NAMALWA (cell line): Measurements from ENCODE around the gene SYT13.

Experiments
- DNase-seq: peaks from one replicate; pipeline ENCODE4 v3.0.0-alpha.2; 2015; ENCODE audit warnings: low spot score

SYT13 gene, protein sequence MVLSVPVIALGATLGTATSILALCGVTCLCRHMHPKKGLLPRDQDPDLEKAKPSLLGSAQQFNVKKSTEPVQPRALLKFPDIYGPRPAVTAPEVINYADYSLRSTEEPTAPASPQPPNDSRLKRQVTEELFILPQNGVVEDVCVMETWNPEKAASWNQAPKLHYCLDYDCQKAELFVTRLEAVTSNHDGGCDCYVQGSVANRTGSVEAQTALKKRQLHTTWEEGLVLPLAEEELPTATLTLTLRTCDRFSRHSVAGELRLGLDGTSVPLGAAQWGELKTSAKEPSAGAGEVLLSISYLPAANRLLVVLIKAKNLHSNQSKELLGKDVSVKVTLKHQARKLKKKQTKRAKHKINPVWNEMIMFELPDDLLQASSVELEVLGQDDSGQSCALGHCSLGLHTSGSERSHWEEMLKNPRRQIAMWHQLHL

DNA sequence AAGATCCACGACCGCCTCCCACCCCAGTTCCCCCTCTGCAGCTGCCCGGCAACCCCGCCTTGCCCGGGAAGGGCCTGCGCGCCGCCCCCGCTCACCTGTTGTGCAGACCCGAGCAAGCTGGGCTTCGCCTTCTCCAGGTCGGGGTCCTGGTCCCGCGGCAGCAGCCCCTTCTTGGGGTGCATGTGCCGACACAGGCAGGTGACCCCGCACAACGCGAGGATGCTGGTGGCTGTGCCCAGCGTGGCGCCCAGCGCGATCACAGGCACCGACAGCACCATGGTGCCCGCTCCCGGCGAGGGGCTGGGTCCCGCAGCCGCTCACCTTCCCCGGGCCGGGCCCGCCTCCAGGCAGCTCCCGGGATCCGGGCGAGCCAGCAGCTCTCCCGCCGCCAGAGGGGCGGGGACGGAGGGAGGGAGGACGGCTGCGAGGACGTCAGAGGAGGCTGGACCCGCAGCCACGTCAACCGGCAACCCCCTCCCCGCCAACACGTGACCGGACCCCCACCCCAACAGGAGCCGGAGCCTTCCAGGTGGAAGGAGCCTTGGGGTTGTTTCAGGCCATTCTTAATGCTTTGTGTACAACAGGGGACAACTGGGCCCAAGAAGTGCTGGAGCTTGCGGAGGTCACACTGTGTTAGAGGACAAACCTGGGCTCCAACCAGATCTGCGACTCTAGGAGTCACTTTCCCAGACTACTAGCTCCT is at the start of gene SYT13:
TSS of gene SYT13 (minus strand) at position 412 of the 703 bp plus-strand sequence. CDS start at position 278, 134 bp downstream.
- no peak for DNase-seq

DNA sequence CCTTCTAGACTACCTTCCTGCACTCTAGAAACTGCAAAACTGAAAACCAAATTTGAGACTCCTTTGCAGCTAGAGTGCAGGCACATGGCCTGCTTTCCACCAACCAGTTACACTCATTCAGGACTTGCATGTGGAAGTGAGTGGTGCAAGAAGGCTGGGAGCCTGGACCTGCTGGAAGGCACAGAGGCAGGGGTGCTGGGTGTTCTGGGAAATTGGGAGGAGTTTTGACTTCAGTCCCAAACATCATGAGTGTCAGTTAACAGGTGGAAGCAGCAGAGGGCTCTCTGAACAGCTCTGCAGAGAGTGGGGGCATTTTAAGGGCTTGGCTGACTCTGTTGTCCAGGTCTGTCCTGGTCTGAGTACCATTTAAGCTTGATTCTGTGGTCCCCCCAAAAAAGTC is 49.3 kb upstream of the SYT13 start:
- DNase-seq: no peak

DNA sequence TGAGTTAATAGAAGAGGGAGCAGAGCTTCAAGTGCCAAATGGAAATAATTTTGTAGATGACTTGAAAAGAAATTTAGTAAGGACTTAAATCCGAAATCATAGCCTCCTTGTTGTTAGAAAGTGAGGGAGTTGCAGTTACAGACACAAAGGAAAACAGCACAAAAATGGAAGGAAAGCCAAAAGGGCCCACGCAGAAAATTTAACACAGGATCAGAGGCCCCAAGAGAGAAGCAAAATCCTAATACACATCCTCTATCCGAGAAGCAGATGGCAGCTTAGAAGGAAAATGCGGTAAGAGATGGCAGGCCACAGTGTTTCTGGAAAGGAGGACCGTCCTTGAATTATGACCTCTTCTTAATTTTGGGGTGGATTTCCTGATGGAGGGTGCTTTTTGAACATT is 48.7 kb upstream of the SYT13 start:
- DNase-seq: no peak

DNA sequence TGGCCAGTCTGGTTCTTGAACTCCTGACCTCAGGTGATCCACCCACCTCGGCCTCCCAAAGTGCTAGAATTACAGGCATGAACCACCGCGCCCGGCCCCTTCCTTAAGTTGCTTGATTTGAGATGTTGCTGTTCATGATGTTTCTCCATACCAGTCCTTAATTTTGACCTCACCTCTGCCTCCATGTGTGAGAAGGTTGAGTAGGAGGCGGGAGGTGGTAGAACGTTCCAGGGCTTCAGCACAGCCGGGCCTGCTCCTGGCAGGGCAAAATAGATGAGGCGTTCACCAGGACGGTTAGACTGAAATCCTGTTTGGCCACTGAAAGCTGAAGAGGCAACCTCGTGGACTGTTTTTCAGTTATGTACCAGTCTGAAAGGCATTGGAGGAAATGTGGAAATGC is 48.3 kb upstream of the SYT13 start:
- DNase-seq: no peak

DNA sequence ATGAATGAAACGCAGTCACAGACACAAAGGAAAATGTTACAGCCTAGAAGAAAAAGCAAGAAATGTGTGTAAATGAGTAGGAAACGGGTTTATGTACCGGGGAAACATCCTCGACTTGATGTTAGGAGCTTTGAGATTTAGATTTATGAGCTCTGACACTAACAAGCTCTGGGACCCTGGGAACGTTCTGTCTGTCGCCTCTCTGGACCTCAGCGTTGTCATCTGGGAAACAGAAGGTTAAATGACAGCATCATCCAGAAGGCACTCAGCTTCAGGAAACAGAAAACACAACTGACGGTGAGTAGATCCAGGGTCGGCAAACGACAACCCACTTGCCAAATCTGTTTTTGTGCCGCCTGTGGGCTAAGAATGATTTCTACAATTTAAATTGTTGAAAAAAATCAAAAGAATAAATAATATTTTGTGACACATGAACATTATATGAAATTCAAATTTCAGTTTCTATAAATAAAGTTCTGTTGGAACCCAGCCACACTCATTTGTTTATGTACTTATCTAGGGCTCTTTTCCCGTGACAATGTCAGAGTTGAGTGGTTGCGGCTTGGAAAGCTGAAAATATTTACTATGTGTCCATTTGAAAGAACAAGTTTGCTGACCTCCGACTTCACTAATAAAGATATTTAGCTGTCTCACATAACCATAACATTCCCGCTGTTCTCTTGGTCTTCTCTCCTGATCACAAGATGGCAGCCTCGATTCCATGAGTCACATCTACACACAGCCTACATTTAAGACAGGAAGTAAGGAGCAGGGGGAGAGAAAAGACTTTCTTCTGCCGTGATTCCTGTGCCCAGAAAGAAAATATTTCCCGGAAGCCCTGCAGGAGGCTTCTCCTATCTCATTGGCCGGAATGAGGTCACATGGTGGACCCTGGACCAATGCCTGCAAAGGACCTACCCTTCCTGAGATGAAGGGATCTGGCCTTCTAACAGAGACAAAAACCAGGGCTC is 47.1 kb upstream of the SYT13 start:
- peak; percentile 73 for DNase-seq

DNA sequence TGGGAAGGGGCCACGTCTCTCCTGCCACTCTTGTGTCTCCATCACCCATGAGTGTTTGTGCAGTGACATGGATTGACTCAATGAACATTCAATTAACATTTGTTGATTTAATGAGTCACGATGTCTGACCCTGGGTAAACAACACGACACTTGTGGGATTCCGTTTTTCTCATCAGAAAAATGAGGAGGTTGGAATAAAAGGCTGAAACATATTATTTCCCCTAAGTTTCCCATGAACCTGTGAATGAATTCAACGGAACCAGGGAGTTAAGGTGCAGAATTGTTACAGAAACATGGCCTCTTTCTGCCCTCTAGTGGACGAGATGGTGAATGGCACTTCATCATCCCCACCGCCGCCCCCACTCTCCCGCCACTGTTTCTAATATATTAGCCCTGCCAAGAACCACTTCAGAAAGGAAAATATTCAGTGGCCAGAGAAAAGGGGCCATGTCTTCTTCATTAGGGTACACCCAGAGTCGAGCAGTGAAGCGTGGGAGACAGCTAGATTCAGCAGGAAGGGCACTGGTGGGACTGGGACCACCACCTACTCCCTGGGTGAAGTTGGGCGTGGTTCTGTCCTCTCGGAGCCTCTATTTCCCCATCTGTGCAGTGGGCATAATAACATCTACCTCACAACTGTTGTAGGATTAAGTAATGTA is 46.3 kb upstream of the SYT13 start:
- peak; percentile 66 for DNase-seq

DNA sequence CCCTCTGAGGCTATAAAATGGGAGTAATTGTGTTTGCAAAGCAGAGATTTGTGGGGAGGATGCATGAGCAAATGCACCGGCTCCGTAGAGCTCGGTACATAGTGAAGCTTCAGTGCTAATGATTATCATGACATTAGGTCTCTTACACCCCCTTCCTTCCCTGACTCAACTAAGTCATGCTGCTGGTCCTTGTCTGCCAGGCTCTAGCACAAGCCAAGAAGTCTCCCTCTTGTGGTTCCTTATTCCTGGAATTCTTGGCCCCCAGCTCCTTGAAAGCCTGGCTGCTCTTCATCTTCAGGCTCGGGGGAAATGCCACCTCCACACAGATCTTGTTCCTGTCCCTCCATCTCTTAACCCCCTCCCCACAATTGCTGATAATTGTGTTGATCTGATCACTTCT is 45.7 kb upstream of the SYT13 start:
- no peak for DNase-seq

DNA sequence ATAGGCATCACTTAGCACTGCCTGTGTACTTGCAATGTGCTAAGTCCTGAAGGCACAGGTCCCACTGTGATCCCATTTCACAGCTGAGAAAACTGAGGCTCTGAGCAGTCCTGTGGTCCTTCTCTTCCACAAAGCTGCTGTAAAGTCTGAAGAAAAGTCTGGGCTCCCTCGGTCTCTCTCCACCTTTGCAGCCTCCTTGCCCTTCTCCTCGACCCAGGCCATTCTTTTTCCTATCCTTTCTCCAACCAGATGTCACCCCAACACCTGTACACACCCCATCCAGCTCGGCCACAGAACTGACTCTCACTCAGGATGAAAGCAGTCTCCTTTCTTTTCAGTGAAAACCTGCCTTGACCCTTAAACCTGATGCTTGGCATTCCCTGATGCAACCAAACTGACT is 42.6 kb upstream of the SYT13 start:
- DNase-seq: no peak

DNA sequence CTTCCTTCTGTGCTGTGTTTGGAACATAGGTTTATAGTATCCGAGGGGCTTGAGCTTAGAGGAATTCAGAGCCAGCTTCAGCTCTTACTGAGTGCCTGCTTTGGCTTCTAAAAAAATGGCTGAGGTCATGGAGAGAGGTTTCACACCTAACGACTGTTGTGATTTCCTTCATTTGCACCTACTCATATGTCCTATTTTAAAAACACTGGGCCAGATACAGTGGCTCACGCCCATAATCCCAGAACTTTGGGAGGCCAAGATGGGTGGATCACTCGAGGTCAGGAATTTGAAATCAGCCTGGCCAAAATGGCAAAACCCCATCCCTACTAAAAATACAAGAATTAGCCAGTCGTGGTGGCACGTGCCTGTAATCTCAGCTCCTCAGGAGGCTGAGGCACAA is 38.3 kb upstream of the SYT13 start:
- DNase-seq: no peak

DNA sequence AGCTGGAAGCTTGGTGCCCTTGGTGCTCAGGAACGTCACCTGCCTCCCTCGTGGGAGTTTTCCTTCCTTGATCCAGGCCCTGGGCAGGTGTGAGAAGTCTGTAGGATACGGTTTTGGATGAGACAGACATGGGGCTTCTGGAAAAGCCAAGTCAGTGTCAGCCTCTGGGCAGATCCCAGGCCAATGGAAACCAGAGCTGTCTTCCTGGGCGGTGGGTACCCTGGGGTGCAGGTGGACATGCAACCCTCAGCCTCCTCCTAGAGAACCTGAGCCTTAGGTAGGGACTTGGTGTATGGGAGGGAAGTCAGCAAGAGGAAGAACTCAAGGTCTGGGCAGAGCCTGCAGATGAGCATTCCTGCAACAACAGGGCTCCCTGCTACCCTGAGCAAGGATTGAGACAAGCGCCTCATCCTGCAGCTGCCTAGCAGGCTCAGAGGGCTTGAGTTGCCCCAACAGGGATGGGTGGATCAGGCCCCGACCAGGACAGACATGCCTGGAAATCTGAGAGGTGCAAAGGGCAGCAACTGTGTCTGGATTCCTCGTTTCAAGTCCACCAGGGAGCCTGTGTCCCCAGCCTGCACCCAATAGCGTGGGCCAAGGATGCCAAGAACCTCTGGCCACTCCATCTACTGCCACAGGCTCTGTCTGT is 37.6 kb upstream of the SYT13 start:
- DNase-seq: no peak

DNA sequence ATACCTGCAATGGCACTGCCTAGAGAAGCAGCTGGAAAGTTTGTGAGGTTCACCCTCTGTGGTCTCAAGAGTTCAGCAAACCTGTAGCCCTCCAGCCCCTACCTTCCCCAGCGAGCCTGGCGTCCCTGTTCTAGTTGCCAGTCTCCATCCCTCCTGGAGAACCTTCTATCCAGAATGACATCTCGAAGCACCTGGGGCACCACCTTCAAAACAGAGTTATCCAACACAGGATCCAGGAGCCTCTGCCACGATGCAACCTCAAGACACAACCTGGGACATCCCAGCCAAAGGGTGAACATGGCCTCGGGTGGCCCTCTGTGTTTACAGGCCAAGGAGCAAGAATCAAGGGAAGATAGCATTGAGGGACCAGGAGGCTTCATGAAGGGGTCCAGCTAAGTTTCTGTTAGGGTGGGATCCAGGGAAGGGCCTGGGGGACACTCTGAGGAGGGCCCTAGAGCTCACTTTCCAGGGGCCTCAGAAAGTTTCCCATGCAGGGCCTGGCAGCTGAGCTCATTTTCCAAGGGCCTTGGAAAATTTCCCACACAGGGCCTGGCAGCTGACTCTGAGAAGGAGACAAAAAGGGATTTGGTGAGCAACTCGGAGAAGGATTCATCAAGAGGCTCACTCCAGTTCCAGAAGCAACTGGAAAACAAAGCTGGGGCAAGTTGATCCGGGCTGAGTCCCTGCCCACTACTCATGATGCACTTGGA is 36.9 kb upstream of the SYT13 start:
- no peak for DNase-seq

DNA sequence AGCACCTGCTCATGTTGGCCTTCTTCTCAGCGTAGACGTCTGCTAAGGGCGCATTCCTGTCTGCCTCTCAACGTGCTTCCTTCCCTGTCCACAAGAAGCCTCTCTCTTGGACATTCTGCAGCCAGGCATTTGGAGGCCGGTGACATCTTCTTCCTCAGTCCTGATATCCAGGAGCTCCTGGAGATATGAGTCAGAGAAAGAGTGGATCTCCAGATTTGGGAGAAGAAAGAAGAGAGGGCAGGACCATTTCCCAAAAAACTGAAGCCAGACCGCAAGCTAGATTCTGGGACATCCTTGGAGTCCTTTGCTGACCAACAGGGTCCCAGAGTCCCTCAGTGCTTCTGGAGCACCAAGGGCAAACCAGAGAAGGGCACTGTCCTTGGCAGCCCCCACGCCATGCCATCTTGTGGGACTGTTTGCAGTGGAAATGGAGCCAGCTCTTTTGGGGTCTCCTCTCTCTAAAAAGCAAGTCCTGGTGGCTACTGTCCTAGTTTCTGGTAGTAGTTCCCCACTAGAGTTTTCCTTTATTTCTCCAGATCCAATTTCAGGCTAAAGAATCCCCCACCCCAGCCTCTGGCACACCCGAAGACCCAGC is 36.1 kb upstream of the SYT13 start:
- DNase-seq: no peak

DNA sequence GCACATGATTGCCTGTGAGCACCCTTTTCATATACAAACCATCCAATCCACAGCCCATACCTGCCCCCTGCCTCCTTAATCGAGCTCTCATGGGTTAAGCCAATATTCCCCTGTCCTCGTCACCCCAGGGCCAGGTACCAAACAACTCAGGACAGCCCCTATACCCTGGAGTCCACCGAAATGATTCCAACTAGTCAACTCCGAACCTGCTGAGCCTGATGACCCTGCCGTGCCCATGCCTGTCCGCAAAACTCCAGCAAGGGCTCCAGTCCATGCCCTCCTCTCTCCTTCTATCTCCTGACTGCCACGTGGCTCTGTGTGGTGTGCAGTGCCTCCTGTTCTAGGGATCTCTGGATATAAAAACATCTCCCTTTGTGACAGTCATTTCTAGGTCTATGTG is 35.5 kb upstream of the SYT13 start:
- DNase-seq: no peak

DNA sequence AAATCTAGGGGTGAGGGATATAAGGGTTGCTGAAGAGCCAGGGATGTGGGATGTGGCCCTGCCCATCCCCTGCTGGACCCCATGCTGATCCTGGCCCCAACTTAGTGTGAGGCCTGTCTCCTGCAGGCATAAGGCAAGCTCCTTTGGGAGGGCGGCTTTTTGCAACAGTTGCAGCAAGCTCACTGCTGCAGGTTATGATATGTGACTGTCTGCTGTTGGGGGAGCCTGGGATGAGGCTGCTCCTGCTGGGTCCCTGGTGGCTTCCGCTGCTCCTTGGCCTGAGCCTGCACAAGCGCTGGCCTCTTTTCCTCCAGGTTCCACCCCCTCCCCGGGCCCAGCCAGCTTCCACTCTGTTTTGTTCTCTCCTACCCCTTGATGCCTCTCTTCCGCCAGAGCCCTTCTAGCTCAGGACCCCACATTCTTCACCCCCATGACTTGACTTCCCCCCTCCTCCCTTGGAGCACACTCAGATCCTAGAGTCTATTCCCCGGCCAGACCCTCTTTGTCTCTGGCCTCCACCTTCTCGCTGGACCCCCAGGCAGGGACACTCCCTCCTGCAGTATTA is 35.0 kb upstream of the SYT13 start:
- DNase-seq: no peak

DNA sequence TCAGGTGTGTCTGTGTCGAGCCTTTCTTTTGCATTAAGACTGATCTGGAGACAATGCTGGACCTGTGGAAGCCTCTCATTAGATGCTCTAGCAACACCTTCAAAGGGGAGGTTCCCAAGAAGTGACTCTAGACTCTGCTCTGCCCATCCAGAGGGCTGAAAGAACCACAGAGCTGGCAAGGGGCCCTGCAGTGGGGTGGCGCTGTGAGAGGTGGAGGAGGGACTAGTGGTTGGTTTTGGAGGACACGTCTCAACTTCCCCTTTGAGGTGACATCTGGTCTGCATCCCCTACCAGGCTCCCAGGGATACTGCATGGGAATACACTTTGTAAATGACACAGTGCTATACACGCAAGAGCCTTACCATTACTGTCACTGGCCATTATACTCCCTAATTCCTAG is 34.2 kb upstream of the SYT13 start:
- DNase-seq: no peak

DNA sequence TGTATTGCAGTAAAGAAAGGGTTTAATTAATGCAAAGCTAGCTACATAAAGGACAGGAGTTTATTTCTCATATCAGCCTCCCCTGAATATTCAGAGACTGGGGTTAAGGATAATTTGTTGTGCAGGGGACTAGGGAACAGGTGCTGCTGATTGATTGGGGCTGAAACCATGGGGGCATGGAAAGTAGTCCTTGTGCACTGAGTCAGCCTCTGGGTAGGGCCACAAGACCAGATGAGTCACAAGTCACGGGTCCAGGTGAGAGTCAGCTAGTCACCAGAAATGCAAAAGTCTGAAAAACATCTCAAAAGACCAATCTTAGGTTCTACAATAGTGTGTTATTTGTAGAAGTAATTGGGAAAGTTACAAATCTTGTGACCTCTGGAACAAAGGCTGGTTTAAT is 32.9 kb upstream of the SYT13 start:
- no peak for DNase-seq

DNA sequence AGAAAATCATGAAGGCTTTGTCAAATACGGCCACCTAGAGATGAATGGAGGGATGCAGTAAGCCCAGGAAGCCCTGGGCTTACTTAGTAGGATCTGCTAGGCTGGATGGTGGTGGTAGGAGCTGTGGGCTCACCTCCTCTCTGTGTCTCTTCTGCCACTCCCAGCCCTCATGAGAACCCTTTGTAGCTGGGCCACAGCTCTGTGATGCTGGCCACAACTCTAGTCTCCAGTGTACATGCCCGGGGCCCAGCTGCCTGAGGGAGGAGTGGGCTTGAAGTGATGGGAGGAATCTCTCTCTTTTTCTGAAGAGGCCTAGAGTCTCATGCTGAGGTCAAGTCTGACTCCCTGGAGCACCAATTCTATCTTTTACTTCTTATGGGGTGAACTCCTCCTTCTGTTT is 32.4 kb upstream of the SYT13 start:
- DNase-seq: no peak

DNA sequence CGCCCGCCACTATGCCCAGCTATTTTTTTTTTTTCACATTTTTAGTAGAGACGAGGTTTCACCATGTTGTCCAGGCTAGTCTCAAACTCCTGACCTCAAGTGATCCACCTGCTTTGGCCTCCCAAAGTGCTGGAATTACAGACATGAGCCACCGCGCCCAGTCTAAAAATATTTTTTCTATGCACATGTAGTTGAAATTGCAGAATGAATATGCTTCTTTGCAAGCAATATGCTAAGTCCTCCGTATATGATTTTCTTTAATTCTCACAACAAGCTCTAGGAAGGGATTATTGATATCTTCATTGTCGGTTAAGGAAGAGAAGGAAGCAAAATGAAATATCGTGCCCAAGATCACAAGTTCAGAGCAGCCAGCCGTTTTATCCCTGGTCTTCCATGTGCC is 30.1 kb upstream of the SYT13 start:
- no peak for DNase-seq

DNA sequence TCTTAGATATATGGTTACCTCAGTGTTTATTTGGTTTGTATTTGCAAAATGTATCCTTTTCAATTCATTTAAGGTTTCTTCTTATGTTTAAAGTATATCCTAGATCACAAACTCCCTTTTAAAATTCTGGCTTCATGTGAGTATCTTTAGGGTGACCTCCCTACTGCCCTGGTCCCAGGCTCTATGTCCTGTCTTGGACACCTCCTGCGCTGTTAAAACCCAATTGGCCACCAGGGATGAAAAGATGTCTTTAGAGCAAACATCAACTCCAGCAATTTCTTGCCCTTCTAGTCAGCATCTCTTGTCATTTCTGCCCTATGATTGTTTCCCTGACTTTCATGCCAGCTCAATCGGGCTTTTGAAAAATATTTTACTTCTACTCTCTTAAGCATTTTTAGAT is 28.8 kb upstream of the SYT13 start:
- no peak for DNase-seq
